ENCODE data around the gene ADORA1.

GRCh38 chr1:203183828-203184227, 56.3 kb downstream of the ADORA1 start:
- TF ChIP-seq CTCF (IDR thresholded peaks at IDR 0.05; ENCODE audit: extremely low read depth in 1 of 2, insufficient read depth in 1 of 2, low read depth in 1 of 2, low read length in 2 of 2) (no peak), EZH2 (IDR thresholded peaks at IDR 0.05; ENCODE audit: borderline replicate concordance, low read depth, low read length, severe bottlenecking) (no peak), POLR2A (IDR thresholded peaks at IDR 0.05; ENCODE audit: low read depth, low read length) (no peak), POLR2AphosphoS5 (IDR thresholded peaks at IDR 0.05; ENCODE audit: insufficient read depth, low read depth, low read length) (no peak)
